CD8-positive, alpha-beta memory T cell (primary cell): ENCODE measurements around the gene SLC44A4. TPM values are rescaled to one million over a fixed set of nuclear protein-coding genes. Genes with fewer than 3 reads are reported as not detected.
A peak's percentile ranks its signal among the peaks of the same experiment; 100 is the strongest.

Experiments
- CTCF ChIA-PET: fragments of 350-600 bp; sonication (Branson Sonifier 250); formaldehyde crosslinking; loops from one replicate; lab custom pipeline; 2021; ENCODE audit warnings: antibody characterized with exemption; lab: Charles Lee
- POLR2A ChIA-PET: fragments of 350-600 bp; sonication (Branson Sonifier 250); formaldehyde crosslinking; loops from one replicate; lab custom pipeline; 2021; ENCODE audit warnings: antibody characterized with exemption; lab: Charles Lee
- DNase-seq, 5 donors: peaks; one replicate each; pipeline versions ENCODE4 v3.0.0 to v3.0.0-alpha.2; 2020 to 2022; ENCODE audit warnings: mixed read lengths in 1 of 5
- H3K27ac ChIP-seq: one replicate; pipeline ENCODE4 v1.7.0; 2013; ENCODE audit warnings: low read depth, mild to moderate bottlenecking, low read length, moderate library complexity
- H3K27me3 ChIP-seq: 2 replicates; pipeline ENCODE4 v1.7.0; 2013; ENCODE audit warnings: low read length, mild to moderate bottlenecking; ENCODE audit not compliant: insufficient read depth, poor library complexity, severe bottlenecking
- H3K36me3 ChIP-seq: 2 replicates; pipeline ENCODE4 v1.7.0; 2013; ENCODE audit warnings: mild to moderate bottlenecking, low read length, moderate library complexity; ENCODE audit not compliant: insufficient read depth
- H3K4me1 ChIP-seq: 2 replicates; pipeline ENCODE4 v1.7.0; 2013; ENCODE audit warnings: mild to moderate bottlenecking, low read length, moderate library complexity; ENCODE audit not compliant: insufficient read depth
- H3K4me3 ChIP-seq: 2 replicates; pipeline ENCODE4 v1.7.0; 2013; ENCODE audit warnings: mild to moderate bottlenecking, low read length
- H3K9me3 ChIP-seq: 2 replicates; pipeline ENCODE4 v1.7.0; 2013; ENCODE audit warnings: mild to moderate bottlenecking, low read length
- H3K27ac Mint-ChIP-seq, 8 donors: one replicate each; pipeline ENCODE4 v1.8.0; 2020 to 2021; ENCODE audit warnings: mixed read lengths in 8 of 8, mild to moderate bottlenecking in 6 of 8, inconsistent platforms in 3 of 8, moderate library complexity in 3 of 8
- H3K27me3 Mint-ChIP-seq, 2 donors: one replicate each; pipeline ENCODE4 v1.8.0; 2020 to 2021; ENCODE audit warnings: mixed read lengths in 2 of 2, mild to moderate bottlenecking in 1 of 2, moderate library complexity in 1 of 2
- H3K36me3 Mint-ChIP-seq, 3 donors: one replicate each; pipeline ENCODE4 v1.8.0; 2020 to 2021; ENCODE audit warnings: mixed read lengths in 3 of 3, inconsistent platforms in 1 of 3, mild to moderate bottlenecking in 1 of 3
- H3K4me1 Mint-ChIP-seq, 3 donors: one replicate each; pipeline ENCODE4 v1.8.0; 2020 to 2021; ENCODE audit warnings: mixed read lengths in 3 of 3, inconsistent platforms in 1 of 3, mild to moderate bottlenecking in 1 of 3
- H3K4me3 Mint-ChIP-seq, 7 donors: one replicate each; pipeline ENCODE4 v1.8.0; 2020 to 2021; ENCODE audit warnings: mixed read lengths in 7 of 7, mild to moderate bottlenecking in 6 of 7, moderate library complexity in 4 of 7, inconsistent platforms in 2 of 7
- H3K9me3 Mint-ChIP-seq, 5 donors: one replicate each; pipeline ENCODE4 v1.8.0; 2020 to 2022; ENCODE audit warnings: mixed read lengths in 5 of 5, mild to moderate bottlenecking in 3 of 5, moderate library complexity in 2 of 5, inconsistent platforms in 1 of 5
- polyA plus RNA-seq: library from polyadenylated mRNA; unstranded; fragments of 300-500 nt; fragmentation: Illumina TruSeq; gene quantifications from one replicate; pipeline ENCODE4 v1.2.3, GENCODE V29; 2021
- total RNA-seq, 2 experiments: library from RNA; stranded (reverse); gene quantifications; one replicate each; pipeline ENCODE4 v1.2.3, GENCODE V29; 2021

The SLC44A4 gene
- total RNA-seq: not detected
- polyA plus RNA-seq: not detected

- CTCF ChIA-PET: no interaction called here
- Histone ChIP-seq H3K27me3 (no peaks in the 10 kb centered on the region), H3K27ac (no peak within 1 kb of the TSS), H3K9me3 (no peaks in the 10 kb centered on the region), H3K4me1 (no peaks in the 10 kb centered on the region), H3K4me3 (no peak within 1 kb of the TSS), H3K36me3 (peaks cover 22% of the 10 kb centered on the region)
- Mint-ChIP-seq H3K27me3 (no peaks in the 10 kb centered on the region), H3K4me1 (no peaks in the 10 kb centered on the region), H3K36me3 (peaks cover 8 to 44% (median 9%) of the 10 kb centered on the region in 3 donors), H3K9me3 (no peaks in the 10 kb centered on the region), H3K27ac (peak within 1 kb of the TSS in 2 of 8 donors; percentile 17 to 82), H3K4me3 (no peak within 1 kb of the TSS)
- POLR2A ChIA-PET: no interaction called here
- DNase-seq: no peak
Measured at GRCh38 chr6:31878726-31879125, at the start of gene SLC44A4. Gene SLC44A4 (minus strand): TSS chr6:31878997. CDS start chr6:31878980, 17 bp downstream.

GRCh38 chr6:31928672-31928939 is 49.8 kb upstream of the SLC44A4 start:
- no peak overlapping the region for H3K4me3 ChIP-seq
- Mint-ChIP-seq H3K36me3 (no peaks in the 10 kb centered on the region), H3K9me3 (no peaks in the 10 kb centered on the region), H3K4me1 (no peaks in the 10 kb centered on the region), H3K27ac (peak overlapping the region in 1 of 8 donors; percentile 85), H3K27me3 (peaks cover 0 to 10% of the 10 kb centered on the region in 2 donors), H3K4me3 (no peak overlapping the region)
- H3K9me3 ChIP-seq: no peaks in the 10 kb centered on the region
- peaks cover 2% of the 10 kb centered on the region for H3K27me3 ChIP-seq
- POLR2A ChIA-PET: no interaction called here
- no peaks in the 10 kb centered on the region for H3K36me3 ChIP-seq
- H3K4me1 ChIP-seq: no peaks in the 10 kb centered on the region
- H3K27ac ChIP-seq: no peak overlapping the region
- CTCF ChIA-PET: no interaction called here
- DNase-seq: no peak

- CTCF ChIA-PET: no interaction called here
- POLR2A ChIA-PET: no interaction called here
Measured at GRCh38 chr6:31927863-31928671, 49.3 kb upstream of the SLC44A4 start.

GRCh38 chr6:31927242-31927862 is 48.6 kb upstream of the SLC44A4 start, which contains the start of gene C2:
Gene C2 (plus strand): TSS chr6:31927717. CDS start chr6:31927753, 36 bp downstream.
- Mint-ChIP-seq H3K27ac (peak within 1 kb of the TSS in 1 of 8 donors; percentile 85), H3K27me3 (peaks cover 0 to 10% of the 10 kb centered on the region in 2 donors), H3K4me3 (no peak within 1 kb of the TSS), H3K4me1 (no peaks in the 10 kb centered on the region), H3K36me3 (no peaks in the 10 kb centered on the region), H3K9me3 (no peaks in the 10 kb centered on the region)
- Histone ChIP-seq H3K27me3 (no peaks in the 10 kb centered on the region), H3K4me3 (no peak within 1 kb of the TSS), H3K4me1 (no peaks in the 10 kb centered on the region), H3K9me3 (no peaks in the 10 kb centered on the region), H3K27ac (no peak within 1 kb of the TSS), H3K36me3 (no peaks in the 10 kb centered on the region)
- ChIA-PET POLR2A (no interaction called here), CTCF (no interaction called here)
- no peak for DNase-seq

More at GRCh38 chr6:31927863-31928671, 49.3 kb upstream of the SLC44A4 start:
- Mint-ChIP-seq H3K36me3 (no peaks in the 10 kb centered on the region), H3K4me1 (no peaks in the 10 kb centered on the region), H3K27me3 (peaks cover 0 to 10% of the 10 kb centered on the region in 2 donors), H3K27ac (peak overlapping the region in 1 of 8 donors; percentile 85), H3K4me3 (no peak overlapping the region), H3K9me3 (no peaks in the 10 kb centered on the region)
- DNase-seq: no peak
- no peak overlapping the region for H3K4me3 ChIP-seq
- H3K27me3 ChIP-seq: no peaks in the 10 kb centered on the region
- no peaks in the 10 kb centered on the region for H3K36me3 ChIP-seq
- no peaks in the 10 kb centered on the region for H3K4me1 ChIP-seq
- no peak overlapping the region for H3K27ac ChIP-seq
- H3K9me3 ChIP-seq: no peaks in the 10 kb centered on the region

GRCh38 chr6:31922942-31923341 is 44.1 kb upstream of the SLC44A4 start:
- H3K36me3 ChIP-seq: no peaks in the 10 kb centered on the region
- peak in 1 of 5 donors; percentile 17 for DNase-seq
- Mint-ChIP-seq H3K27me3 (no peaks in the 10 kb centered on the region), H3K4me3 (no peak overlapping the region), H3K9me3 (no peaks in the 10 kb centered on the region), H3K27ac (peak overlapping the region in 1 of 8 donors; percentile 23), H3K36me3 (no peaks in the 10 kb centered on the region), H3K4me1 (no peaks in the 10 kb centered on the region)
- no peaks in the 10 kb centered on the region for H3K9me3 ChIP-seq
- H3K4me3 ChIP-seq: no peak overlapping the region
- no peaks in the 10 kb centered on the region for H3K4me1 ChIP-seq
- no peak overlapping the region for H3K27ac ChIP-seq
- POLR2A ChIA-PET: no interaction called here
- CTCF ChIA-PET: interaction anchor here (0.8 to 1.0 kb wide), 2 partner anchors 33 to 117 kb away, joined by 3 read pairs; partner anchors contain the start of gene LSM2
- no peaks in the 10 kb centered on the region for H3K27me3 ChIP-seq

GRCh38 chr6:31920811-31921210 is 42.0 kb upstream of the SLC44A4 start:
- CTCF ChIA-PET: no interaction called here

GRCh38 chr6:31919624-31920303 is 41.0 kb upstream of the SLC44A4 start:
- no peaks in the 10 kb centered on the region for H3K4me1 ChIP-seq
- Mint-ChIP-seq H3K4me3 (no peak overlapping the region), H3K4me1 (no peaks in the 10 kb centered on the region), H3K9me3 (no peaks in the 10 kb centered on the region), H3K36me3 (no peaks in the 10 kb centered on the region), H3K27me3 (peaks cover 0 to 13% of the 10 kb centered on the region in 2 donors), H3K27ac (no peak overlapping the region)
- H3K27me3 ChIP-seq: no peaks in the 10 kb centered on the region
- H3K4me3 ChIP-seq: no peak overlapping the region
- CTCF ChIA-PET: interaction anchor here (0.8 kb wide), 1 partner anchor 30 kb away, joined by 3 read pairs; no protein-coding TSS in a partner anchor
- POLR2A ChIA-PET: no interaction called here
- DNase-seq: no peak
- H3K9me3 ChIP-seq: no peaks in the 10 kb centered on the region
- H3K36me3 ChIP-seq: no peaks in the 10 kb centered on the region
- H3K27ac ChIP-seq: no peak overlapping the region

More at GRCh38 chr6:31920811-31921210, 42.0 kb upstream of the SLC44A4 start:
- Histone ChIP-seq H3K27ac (no peak overlapping the region), H3K27me3 (no peaks in the 10 kb centered on the region), H3K36me3 (no peaks in the 10 kb centered on the region), H3K9me3 (no peaks in the 10 kb centered on the region), H3K4me1 (no peaks in the 10 kb centered on the region), H3K4me3 (no peak overlapping the region)
- no peaks in the 10 kb centered on the region for H3K9me3 Mint-ChIP-seq
- H3K27ac Mint-ChIP-seq: peak overlapping the region in 1 of 8 donors; percentile 65
- DNase-seq: no peak
- no peaks in the 10 kb centered on the region for H3K36me3 Mint-ChIP-seq
- no peak overlapping the region for H3K4me3 Mint-ChIP-seq
- no peaks in the 10 kb centered on the region for H3K4me1 Mint-ChIP-seq
- H3K27me3 Mint-ChIP-seq: peaks cover 0 to 3% of the 10 kb centered on the region in 2 donors
- POLR2A ChIA-PET: no interaction called here
